ENCODE results near the gene DCC. TPM values are rescaled to one million over a fixed set of nuclear protein-coding genes. Genes with fewer than 3 reads are reported as not detected.

Gene DCC
- total and polyA plus RNA-seq, 12 donors: under 0.01 to 0.89 (median 0.09) TPM; not detected in 8

- TF ChIP-seq, protein P1, sequence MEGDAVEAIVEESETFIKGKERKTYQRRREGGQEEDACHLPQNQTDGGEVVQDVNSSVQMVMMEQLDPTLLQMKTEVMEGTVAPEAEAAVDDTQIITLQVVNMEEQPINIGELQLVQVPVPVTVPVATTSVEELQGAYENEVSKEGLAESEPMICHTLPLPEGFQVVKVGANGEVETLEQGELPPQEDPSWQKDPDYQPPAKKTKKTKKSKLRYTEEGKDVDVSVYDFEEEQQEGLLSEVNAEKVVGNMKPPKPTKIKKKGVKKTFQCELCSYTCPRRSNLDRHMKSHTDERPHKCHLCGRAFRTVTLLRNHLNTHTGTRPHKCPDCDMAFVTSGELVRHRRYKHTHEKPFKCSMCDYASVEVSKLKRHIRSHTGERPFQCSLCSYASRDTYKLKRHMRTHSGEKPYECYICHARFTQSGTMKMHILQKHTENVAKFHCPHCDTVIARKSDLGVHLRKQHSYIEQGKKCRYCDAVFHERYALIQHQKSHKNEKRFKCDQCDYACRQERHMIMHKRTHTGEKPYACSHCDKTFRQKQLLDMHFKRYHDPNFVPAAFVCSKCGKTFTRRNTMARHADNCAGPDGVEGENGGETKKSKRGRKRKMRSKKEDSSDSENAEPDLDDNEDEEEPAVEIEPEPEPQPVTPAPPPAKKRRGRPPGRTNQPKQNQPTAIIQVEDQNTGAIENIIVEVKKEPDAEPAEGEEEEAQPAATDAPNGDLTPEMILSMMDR (IDR thresholded peaks at IDR 0.05): no peak
- Histone ChIP-seq H3K4me3 (no peak overlapping the region), H3K36me3 (no peaks in the 10 kb centered on the region), H3K27ac (no peak overlapping the region), H3K9me3 (no peaks in the 10 kb centered on the region), H3K4me1 (no peaks in the 10 kb centered on the region), H3K27me3 (no peaks in the 10 kb centered on the region)
- intact Hi-C loops (cut with DNase I): no loop called here
- ATAC-seq: no peak
- DNase-seq: no peak
Observed at GRCh38 chr18:53219853-53220252, 879.9 kb downstream of the DCC start.

DNA sequence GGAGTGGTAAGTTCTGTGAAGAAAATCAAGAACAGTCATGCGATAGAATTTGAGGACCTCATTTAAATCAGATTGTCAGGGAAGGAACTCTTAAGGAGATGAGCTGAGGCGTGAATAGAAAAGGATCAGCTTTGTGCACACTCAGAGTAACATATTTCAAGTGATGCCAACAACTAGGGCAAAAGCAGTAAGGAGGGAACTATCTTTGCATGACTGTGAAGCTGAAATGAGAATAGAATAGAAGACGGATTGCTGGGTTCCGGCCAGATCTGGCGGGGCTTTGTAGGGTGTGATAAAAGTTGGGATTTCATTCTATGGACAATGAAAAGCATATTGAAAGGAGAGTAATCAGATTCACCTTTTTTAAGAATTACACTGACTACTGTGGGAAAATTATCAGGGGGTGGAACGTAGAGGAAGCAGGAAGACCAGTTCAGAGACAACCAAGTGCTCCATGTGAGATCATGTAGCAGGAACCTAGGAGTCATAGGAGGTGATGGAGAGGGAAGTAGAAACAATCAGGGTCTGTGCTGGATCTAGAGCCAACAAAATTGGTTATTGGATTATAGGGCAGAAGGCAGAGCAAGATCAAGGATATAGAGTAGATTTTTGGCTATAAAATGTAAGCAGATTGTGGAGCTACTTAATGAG is 884.3 kb downstream of the DCC start:
- no peak for ATAC-seq
- Histone ChIP-seq H3K27ac (no peak overlapping the region), H3K4me3 (no peak overlapping the region), H3K4me1 (no peaks in the 10 kb centered on the region), H3K36me3 (no peaks in the 10 kb centered on the region), H3K9me3 (no peaks in the 10 kb centered on the region), H3K27me3 (no peaks in the 10 kb centered on the region)
- no peak for DNase-seq
- intact Hi-C loops (cut with DNase I): no loop called here
- 73 to 78% methylated on average over 6 of the region's 6 CpGs for WGBS, 2 donors
- TF ChIP-seq, protein P1 (IDR thresholded peaks at IDR 0.05): no peak

DNA sequence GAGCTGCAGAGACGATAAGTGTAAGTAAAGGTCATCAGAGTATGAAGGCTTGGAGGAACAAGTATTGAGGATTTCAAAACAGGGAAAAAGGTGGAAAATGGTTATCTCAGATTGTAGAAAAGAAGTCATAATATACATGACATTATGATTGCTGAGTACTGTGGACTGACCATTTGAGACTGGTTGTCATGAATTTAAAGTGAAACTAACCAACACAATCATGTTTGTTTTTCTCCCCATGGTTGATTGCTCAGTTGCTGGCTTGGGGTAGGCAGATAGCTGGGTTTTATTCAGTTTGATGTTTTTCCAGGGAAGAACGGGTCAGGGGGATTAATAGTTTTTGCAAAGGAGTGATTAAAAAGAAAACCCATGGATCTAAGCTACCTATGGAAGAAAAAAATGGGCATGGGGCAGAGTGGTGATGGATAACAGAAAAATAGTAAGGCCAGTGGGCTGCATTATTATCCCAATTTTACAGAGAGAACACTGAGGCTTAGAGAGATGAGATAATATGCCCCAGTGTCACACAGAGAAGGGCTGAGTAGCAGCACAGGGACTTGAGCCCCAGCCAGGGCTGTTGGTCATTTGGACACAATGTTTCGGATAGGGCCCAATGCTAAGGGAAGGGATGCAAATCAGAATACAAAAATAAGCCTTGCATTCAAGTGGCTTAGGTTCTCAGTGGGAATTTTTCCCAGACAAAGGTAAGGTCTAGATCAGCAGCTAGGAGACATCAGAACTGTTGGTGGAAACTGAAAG is 885.7 kb downstream of the DCC start:
- H3K27me3 ChIP-seq: no peaks in the 10 kb centered on the region
- 82 to 83% methylated on average over 3 of the region's 3 CpGs for WGBS, 2 donors
- no peaks in the 10 kb centered on the region for H3K4me1 ChIP-seq
- no peak overlapping the region for H3K4me3 ChIP-seq
- no peak overlapping the region for H3K27ac ChIP-seq
- ATAC-seq (no peak), DNase-seq (no peak)
- intact Hi-C loops (cut with DNase I): no loop called here
- TF ChIP-seq, protein P1 (IDR thresholded peaks at IDR 0.05): no peak
- H3K36me3 ChIP-seq: no peaks in the 10 kb centered on the region
- H3K9me3 ChIP-seq: no peaks in the 10 kb centered on the region

GRCh38 chr18:53234610-53235009 is 894.6 kb downstream of the DCC start:
- 50 to 53% methylated on average over 1 of the region's 1 CpG for WGBS, 2 donors
- Histone ChIP-seq H3K9me3 (no peaks in the 10 kb centered on the region), H3K27ac (no peak overlapping the region), H3K36me3 (no peaks in the 10 kb centered on the region), H3K27me3 (no peaks in the 10 kb centered on the region), H3K4me1 (no peaks in the 10 kb centered on the region), H3K4me3 (no peak overlapping the region)
- TF ChIP-seq, protein P1 (IDR thresholded peaks at IDR 0.05): no peak
- no peak for ATAC-seq
- DNase-seq: no peak
- intact Hi-C loops (cut with DNase I): no loop called here
